ENCODE measurements around the gene C12orf60.

C12orf60 gene

GRCh38 chr12:14769969-14770495 is 33.4 kb upstream of the C12orf60 start (continued):
- TF ChIP-seq PRDM4 (tag by site-specific recombination; IDR thresholded peaks at IDR 0.05) (no peak), ZNF623 (tag by site-specific recombination; IDR thresholded peaks at IDR 0.05) (no peak), ZNF366 (tag by site-specific recombination; conservative IDR thresholded peaks at IDR 0.05) (no peak), ZNF544 (tag by site-specific recombination; IDR thresholded peaks at IDR 0.05) (no peak), ZNF548 (tag by site-specific recombination; IDR thresholded peaks at IDR 0.05) (no peak), TRIM28 (IDR thresholded peaks at IDR 0.05; ENCODE audit: borderline replicate concordance, low read length) (no peak), KLF7 (tag by site-specific recombination; IDR thresholded peaks at IDR 0.05; ENCODE audit: borderline replicate concordance) (no peak), ZNF112 (tag by site-specific recombination; IDR thresholded peaks at IDR 0.05) (no peak), ZFP69B (tag by site-specific recombination; IDR thresholded peaks at IDR 0.05) (peak; percentile 51; the same call in 1 of the 2 replicates), ZNF404 (tag by site-specific recombination; IDR thresholded peaks at IDR 0.05) (no peak), ZNF530 (tag by site-specific recombination; IDR thresholded peaks at IDR 0.05; ENCODE audit: low read depth) (no peak), ZNF677 (tag by site-specific recombination; IDR thresholded peaks at IDR 0.05) (no peak), ZNF561 (tag by site-specific recombination; IDR thresholded peaks at IDR 0.05; ENCODE audit: borderline replicate concordance) (no peak), ZNF768 (tag by site-specific recombination; IDR thresholded peaks at IDR 0.05) (no peak), ZNF549 (tag by site-specific recombination; IDR thresholded peaks at IDR 0.05) (no peak), ZFP37 (tag by site-specific recombination; IDR thresholded peaks at IDR 0.05) (no peak; the same call in none of the 2 replicates), HOXC10 (CRISPR knock-in tag; IDR thresholded peaks at IDR 0.05) (no peak), ZEB2 (tag by site-specific recombination; IDR thresholded peaks at IDR 0.05) (peak; percentile 72; the same call in 1 of the 2 replicates), ZBTB8A (tag by site-specific recombination; IDR thresholded peaks at IDR 0.05) (peak; percentile 86), ZNF585B (tag by site-specific recombination; IDR thresholded peaks at IDR 0.05) (no peak), OSR2 (tag by site-specific recombination; IDR thresholded peaks at IDR 0.05) (no peak), ZNF138 (tag by site-specific recombination; IDR thresholded peaks at IDR 0.05; ENCODE audit: borderline replicate concordance) (no peak), ZNF155 (tag by site-specific recombination; IDR thresholded peaks at IDR 0.05) (no peak), ZNF175 (tag by site-specific recombination; IDR thresholded peaks at IDR 0.05) (no peak), ZNF664 (tag by site-specific recombination; IDR thresholded peaks at IDR 0.05) (no peak), ZFHX2 (tag by site-specific recombination; conservative IDR thresholded peaks at IDR 0.05) (no peak), ZNF510 (tag by site-specific recombination; IDR thresholded peaks at IDR 0.05; ENCODE audit: insufficient replicate concordance) (no peak), ZNF658 (tag by site-specific recombination; IDR thresholded peaks at IDR 0.05) (no peak), ZNF350 (tag by site-specific recombination; IDR thresholded peaks at IDR 0.05) (no peak), ZSCAN16 (tag by site-specific recombination; IDR thresholded peaks at IDR 0.05) (no peak), BCL11A (tag by site-specific recombination; IDR thresholded peaks at IDR 0.05; ENCODE audit: low read depth) (no peak)
- TF ChIP-seq, protein P1, sequence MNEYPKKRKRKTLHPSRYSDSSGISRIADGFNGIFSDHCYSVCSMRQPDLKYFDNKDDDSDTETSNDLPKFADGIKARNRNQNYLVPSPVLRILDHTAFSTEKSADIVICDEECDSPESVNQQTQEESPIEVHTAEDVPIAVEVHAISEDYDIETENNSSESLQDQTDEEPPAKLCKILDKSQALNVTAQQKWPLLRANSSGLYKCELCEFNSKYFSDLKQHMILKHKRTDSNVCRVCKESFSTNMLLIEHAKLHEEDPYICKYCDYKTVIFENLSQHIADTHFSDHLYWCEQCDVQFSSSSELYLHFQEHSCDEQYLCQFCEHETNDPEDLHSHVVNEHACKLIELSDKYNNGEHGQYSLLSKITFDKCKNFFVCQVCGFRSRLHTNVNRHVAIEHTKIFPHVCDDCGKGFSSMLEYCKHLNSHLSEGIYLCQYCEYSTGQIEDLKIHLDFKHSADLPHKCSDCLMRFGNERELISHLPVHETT (tag by site-specific recombination; IDR thresholded peaks at IDR 0.05), result no peak
- TF ChIP-seq, protein P2, sequence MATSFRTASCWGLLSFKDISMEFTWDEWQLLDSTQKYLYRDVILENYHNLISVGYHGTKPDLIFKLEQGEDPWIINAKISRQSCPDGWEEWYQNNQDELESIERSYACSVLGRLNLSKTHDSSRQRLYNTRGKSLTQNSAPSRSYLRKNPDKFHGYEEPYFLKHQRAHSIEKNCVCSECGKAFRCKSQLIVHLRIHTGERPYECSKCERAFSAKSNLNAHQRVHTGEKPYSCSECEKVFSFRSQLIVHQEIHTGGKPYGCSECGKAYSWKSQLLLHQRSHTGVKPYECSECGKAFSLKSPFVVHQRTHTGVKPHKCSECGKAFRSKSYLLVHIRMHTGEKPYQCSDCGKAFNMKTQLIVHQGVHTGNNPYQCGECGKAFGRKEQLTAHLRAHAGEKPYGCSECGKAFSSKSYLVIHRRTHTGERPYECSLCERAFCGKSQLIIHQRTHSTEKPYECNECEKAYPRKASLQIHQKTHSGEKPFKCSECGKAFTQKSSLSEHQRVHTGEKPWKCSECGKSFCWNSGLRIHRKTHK (tag by site-specific recombination; IDR thresholded peaks at IDR 0.05), result no peak
- TF ChIP-seq, protein P3, sequence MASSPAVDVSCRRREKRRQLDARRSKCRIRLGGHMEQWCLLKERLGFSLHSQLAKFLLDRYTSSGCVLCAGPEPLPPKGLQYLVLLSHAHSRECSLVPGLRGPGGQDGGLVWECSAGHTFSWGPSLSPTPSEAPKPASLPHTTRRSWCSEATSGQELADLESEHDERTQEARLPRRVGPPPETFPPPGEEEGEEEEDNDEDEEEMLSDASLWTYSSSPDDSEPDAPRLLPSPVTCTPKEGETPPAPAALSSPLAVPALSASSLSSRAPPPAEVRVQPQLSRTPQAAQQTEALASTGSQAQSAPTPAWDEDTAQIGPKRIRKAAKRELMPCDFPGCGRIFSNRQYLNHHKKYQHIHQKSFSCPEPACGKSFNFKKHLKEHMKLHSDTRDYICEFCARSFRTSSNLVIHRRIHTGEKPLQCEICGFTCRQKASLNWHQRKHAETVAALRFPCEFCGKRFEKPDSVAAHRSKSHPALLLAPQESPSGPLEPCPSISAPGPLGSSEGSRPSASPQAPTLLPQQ (tag by site-specific recombination; IDR thresholded peaks at IDR 0.05), result peak; percentile 59; the same call in 1 of the 2 replicates
